ENCODE data around the gene TAF6.

TAF6 gene

GRCh38 chr7:100119072-100119969, at the start of gene TAF6, which contains the start of gene CNPY4:
Gene TAF6 (minus strand): TSS chr7:100119358. CDS start chr7:100114209, 5,149 bp downstream.
Gene CNPY4 (plus strand): TSS chr7:100119634. CDS start chr7:100119745, 111 bp downstream.
- peak; percentile 95 for DNase-seq

- no peak for DNase-seq
Measured at GRCh38 chr7:100167912-100168323, 48.8 kb upstream of the TAF6 start.

- DNase-seq, result no peak
Measured at GRCh38 chr7:100166970-100167911, 48.1 kb upstream of the TAF6 start.

DNA sequence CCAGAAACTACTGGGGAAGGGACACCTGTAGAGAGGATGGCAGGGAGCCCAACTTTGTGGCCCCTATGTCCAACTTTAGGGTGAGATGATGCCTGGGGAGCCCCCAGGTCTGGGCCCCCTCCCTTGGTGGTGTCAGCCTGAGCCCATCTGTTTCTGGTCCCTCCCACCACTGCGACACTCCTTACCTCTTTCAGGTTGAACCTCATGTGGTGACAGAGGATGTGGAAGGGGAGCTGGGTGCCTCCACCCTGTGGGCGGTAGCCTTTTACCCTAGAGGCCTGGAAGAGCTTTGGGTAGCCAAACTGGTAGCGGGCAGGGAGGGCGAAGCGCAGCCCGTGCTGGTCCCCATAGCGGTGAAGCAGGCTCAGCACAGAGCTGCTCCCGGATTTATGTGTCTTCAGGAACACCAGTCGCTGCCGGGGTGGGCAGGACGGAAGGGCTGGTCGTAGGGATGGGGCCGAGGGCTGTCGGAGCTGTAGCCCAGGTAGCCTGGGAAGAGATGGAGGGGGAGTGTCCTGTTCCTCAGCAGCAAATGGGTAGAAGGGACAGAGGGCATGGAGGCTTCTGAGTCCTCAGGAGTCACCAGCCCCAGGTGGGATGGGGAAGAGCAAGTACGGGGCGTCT, 47.3 kb upstream of the TAF6 start:
- DNase-seq, result peak; percentile 43

DNA sequence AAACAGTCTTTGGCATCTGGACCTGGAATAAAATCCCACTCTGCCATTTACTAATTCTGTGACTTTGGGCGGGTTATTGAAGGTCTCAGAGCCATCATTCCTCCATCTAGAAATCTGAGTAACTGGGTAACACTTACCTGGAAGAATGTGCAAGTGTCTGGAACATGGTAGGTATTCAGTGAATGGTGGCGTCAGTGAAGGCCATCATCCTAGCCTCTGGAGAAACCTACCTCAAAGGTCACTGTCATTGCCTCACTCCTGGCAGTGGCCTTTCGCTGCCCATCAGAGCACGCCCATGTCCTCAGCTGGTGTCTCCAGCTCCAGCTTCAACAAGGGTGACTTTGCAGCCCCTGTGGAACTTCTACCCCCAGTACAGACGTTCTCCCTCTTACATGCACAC, 44.7 kb upstream of the TAF6 start:
- DNase-seq, result no peak

- no peak for DNase-seq
Measured at GRCh38 chr7:100163006-100163531, 43.9 kb upstream of the TAF6 start.

DNA sequence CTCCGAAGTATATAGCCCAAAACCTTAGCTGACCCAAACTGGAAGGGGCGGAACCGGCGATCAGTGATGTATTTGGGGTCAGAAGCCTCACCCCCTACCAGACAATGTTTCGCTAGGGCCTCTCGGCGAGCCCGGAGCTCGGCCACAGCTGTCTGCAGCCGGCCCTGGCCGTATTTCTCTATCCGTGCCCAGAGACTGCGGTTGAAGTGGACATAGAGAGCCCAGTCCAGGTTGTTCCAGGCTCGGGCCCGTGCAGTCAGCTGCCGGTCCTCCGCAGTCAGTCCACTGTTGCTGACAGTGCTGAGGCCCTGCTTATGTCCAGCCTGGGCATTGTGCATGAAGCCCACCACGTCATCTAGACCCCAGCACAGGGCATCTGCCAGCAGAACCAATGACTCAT, 40.9 kb upstream of the TAF6 start:
- DNase-seq, result no peak

- DNase-seq, result no peak
Measured at GRCh38 chr7:100159099-100159623, 40.0 kb upstream of the TAF6 start.

- DNase-seq, result peak; percentile 94
Measured at GRCh38 chr7:100158229-100159098, 39.3 kb upstream of the TAF6 start, which contains the start of gene TRAPPC14. Gene TRAPPC14 (minus strand): TSS chr7:100158723. CDS start chr7:100158499, 224 bp downstream.

- DNase-seq, result no peak
Measured at GRCh38 chr7:100157334-100158228, 38.4 kb upstream of the TAF6 start.

GRCh38 chr7:100157069-100157333, 37.8 kb upstream of the TAF6 start:
- no peak for DNase-seq

GRCh38 chr7:100156331-100157068, 37.3 kb upstream of the TAF6 start:
- DNase-seq, result no peak

DNA sequence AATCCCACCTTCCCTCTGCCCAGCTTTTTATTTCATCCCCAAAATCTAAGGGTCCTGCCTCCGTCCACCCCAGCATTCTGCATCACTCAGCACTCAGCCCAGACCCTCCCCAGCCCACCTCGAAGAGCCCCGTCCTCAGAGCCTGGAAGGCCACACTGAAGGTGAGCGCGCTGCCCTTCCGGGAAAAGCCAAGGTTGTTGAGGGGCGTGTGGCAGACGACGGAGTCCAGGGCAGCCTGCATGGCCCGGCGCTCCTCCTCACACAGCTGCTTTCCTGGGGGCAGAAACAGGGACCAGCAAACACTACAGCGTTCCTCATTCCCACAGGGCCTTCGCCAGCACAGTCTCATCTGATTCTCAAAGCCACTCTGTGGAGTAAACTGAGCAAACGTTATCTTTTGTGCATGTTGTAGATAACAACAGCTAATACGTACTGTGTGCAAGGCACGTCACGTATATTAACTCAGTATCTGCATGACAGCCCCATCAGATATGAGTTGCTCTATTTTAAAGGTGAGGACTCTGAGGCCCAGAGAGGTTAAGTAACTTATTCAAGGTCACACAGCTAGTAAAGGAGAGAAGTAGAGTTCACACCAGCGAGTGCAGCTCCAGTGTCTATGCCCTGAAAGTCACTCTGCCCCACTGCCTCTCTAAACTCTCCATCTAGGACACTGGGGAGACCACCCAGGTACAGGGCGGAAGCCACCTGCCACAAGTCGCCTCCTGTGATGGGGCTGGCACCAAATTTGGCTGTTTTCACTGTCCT, 36.6 kb upstream of the TAF6 start:
- no peak for DNase-seq

DNA sequence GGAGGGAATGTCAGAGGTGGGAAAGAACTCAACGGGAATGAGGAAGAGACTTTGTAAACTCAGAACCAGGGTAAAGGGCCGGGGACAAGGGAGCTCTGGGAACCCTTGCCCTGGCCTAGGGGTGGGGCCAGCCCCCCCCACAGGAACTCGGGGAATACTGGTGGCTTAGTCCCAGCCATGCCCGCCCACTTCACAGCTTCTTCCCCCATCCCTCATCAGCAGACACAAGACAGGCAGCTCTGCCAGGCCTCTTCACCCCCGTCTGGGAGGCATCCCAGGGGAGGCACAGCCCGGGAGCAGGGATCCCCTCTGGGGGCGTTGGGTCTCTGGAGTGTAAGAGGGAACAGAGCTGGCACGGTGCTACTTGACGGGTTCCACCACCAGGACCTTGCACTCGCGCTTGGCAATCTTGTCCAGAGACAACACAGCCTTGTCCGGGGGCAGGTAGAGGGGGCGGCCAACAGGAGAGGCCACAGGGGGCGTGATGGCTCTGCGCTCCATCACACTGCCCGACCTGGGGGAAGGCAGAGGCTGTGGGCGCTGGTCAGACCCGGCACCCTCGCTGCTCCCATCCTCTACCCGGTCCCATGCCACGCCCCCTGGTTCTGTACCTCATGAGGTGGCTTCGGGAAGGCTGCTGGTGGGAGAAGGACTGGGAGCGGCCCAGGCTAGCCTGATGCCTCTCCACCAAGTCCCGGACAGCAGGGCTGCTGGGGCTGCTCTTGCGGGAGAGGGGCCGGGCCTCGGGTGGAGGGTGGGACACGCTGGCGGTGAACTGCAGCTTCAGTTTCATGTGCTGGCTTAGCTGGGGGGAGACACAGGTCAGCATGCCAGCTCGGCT, 35.7 kb upstream of the TAF6 start:
- no peak for DNase-seq

DNA sequence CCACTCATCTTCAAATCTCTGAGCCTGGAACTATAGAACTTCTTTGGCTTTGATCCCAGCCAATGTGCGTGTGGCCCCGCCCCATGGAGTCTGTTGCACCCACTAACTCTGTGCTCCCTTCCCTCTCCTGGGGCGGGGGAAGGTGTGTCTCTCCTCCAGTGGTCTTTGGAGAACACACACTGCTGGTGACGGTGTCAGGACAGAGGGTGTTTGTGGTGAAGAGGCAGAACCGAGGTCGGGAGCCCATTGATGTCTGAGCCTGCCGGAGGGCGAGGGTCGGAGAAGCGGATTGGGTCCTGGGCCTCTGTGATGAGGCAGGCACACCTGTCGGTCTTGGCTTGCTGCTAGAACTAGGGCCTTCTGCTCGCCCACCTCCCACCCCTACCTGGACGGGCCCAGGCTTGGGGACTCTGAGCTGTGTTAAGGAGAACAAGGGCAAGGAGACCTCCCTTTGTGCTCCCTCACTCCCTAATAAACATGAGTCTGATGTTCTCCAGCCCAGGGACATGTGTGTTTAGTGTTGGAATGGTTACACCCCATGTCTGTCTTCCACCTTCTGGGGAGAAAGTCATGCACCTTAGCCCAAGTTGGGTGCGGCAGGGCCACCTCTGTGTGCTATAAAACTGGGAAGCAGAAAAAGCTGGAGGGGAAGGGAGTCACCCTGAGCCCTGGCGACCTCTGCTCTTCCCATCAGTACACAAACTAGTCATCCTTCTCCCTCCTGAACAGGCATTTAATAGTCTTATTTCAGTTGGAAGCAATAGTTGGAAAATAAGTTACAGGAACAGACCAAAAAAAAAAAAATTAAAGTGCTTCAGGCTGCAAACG, 34.8 kb upstream of the TAF6 start:
- DNase-seq, result no peak

- DNase-seq, result no peak
Measured at GRCh38 chr7:100152937-100153666, 33.9 kb upstream of the TAF6 start.
